OCI-LY1 (cell line): Measurements from ENCODE around the gene ICE1.

Experiments used
- H2AFZ ChIP-seq: fragments of 200-600 bp; sonication (generic), shearing (Covaris generic); 2 replicates; pipeline ENCODE4 v1.6.0; 2014; ENCODE audit warnings: antibody characterized with exemption, mild to moderate bottlenecking, low read length
- H3F3A ChIP-seq: fragments of 200-600 bp; sonication (generic), shearing (Covaris generic); 2 replicates; pipeline ENCODE4 v1.6.0; 2014; ENCODE audit warnings: mild to moderate bottlenecking, antibody characterized with exemption, low read length, moderate library complexity; ENCODE audit not compliant: insufficient read depth
- H3K27ac ChIP-seq: fragments of 200-600 bp; sonication (generic); 2 replicates; pipeline ENCODE4 v1.5.1; 2014; ENCODE audit warnings: low read length, mixed run types, mild to moderate bottlenecking, low read depth; ENCODE audit not compliant: poor library complexity, severe bottlenecking
- H3K27me3 ChIP-seq: fragments of 200-600 bp; sonication (generic); 2 replicates; pipeline ENCODE4 v1.6.0; 2014; ENCODE audit warnings: antibody characterized with exemption, mild to moderate bottlenecking, low read length, moderate library complexity; ENCODE audit not compliant: insufficient read depth
- H3K36me3 ChIP-seq: fragments of 200-600 bp; sonication (generic); 2 replicates; pipeline ENCODE4 v1.6.1; 2014; ENCODE audit warnings: mild to moderate bottlenecking, antibody characterized with exemption, low read length, moderate library complexity, mixed read lengths; ENCODE audit not compliant: insufficient read depth
- H3K4me1 ChIP-seq: fragments of 200-600 bp; sonication (generic); 2 replicates; pipeline ENCODE4 v1.5.1; 2014; ENCODE audit warnings: mild to moderate bottlenecking, low read length, moderate library complexity; ENCODE audit not compliant: insufficient read depth, severe bottlenecking
- H3K4me2 ChIP-seq: fragments of 200-600 bp; sonication (generic), shearing (Covaris generic); 2 replicates; pipeline ENCODE4 v1.6.1; 2014; ENCODE audit warnings: low read length
- H3K4me3 ChIP-seq: fragments of 200-600 bp; sonication (generic); 2 replicates; pipeline ENCODE4 v1.5.1; 2014; ENCODE audit warnings: low read length, low read depth, mild to moderate bottlenecking, mixed read lengths; ENCODE audit not compliant: poor library complexity, severe bottlenecking
- H3K79me2 ChIP-seq: fragments of 200-600 bp; shearing (Covaris generic); 2 replicates; pipeline ENCODE4 v1.6.1; 2016; ENCODE audit warnings: mixed run types, low read length, mixed read lengths; ENCODE audit not compliant: insufficient read depth
- H3K9ac ChIP-seq: fragments of 200-600 bp; sonication (generic), shearing (Covaris generic); 2 replicates; pipeline ENCODE4 v1.6.1; 2014; ENCODE audit warnings: mild to moderate bottlenecking, low read length, mixed read lengths
- H3K9me2 ChIP-seq: fragments of 200-600 bp; sonication (generic), shearing (Covaris generic); 2 replicates; pipeline ENCODE4 v1.6.1; 2014; ENCODE audit warnings: low read depth, mild to moderate bottlenecking, low read length, mixed read lengths
- H3K9me3 ChIP-seq: fragments of 200-600 bp; shearing (Covaris generic); 2 replicates; pipeline ENCODE4 v1.6.1; 2014; ENCODE audit warnings: low read length, mixed read lengths
- H4K20me1 ChIP-seq: fragments of 200-600 bp; sonication (generic), shearing (Covaris generic); 2 replicates; pipeline ENCODE4 v1.6.0; 2016; ENCODE audit warnings: mild to moderate bottlenecking, low read length; ENCODE audit not compliant: insufficient read depth
- CTCF ChIP-seq: fragments of 200-600 bp; sonication (generic), shearing (Covaris generic); IDR thresholded peaks from 2 replicates; pipeline ENCODE4 v1.5.1; 2017; ENCODE audit warnings: mild to moderate bottlenecking, antibody characterized with exemption, low read length, moderate library complexity, mixed read lengths
- EZH2 ChIP-seq: fragments of 200-600 bp; sonication (generic), shearing (Covaris generic); IDR thresholded peaks from 2 replicates; pipeline ENCODE4 v1.8.0; 2017; ENCODE audit warnings: borderline replicate concordance, mixed run types, mild to moderate bottlenecking, antibody characterized with exemption, low read length, moderate library complexity, mixed read lengths

Gene ICE1

GRCh38 chr5:5422819-5423515 is 490 bp downstream of the ICE1 start:
- no peak for TF ChIP-seq CTCF
- no peak for TF ChIP-seq EZH2
- peaks cover 50% of the 10 kb centered on the region for H3K79me2 ChIP-seq
- peak overlapping the region; percentile 87 for H3K27ac ChIP-seq
- H3F3A ChIP-seq = no peaks in the 10 kb centered on the region
- peak overlapping the region; percentile 97 for H3K4me3 ChIP-seq
- no peak overlapping the region for H2AFZ ChIP-seq
- H4K20me1 ChIP-seq = no peaks in the 10 kb centered on the region
- peak overlapping the region; percentile 83 for H3K4me2 ChIP-seq
- H3K9ac ChIP-seq = peak overlapping the region; percentile 94
- H3K27me3 ChIP-seq = no peaks in the 10 kb centered on the region
- no peaks in the 10 kb centered on the region for H3K9me2 ChIP-seq
- H3K9me3 ChIP-seq = no peaks in the 10 kb centered on the region
- H3K4me1 ChIP-seq = peaks cover 50% of the 10 kb centered on the region
- H3K36me3 ChIP-seq = peaks cover 33% of the 10 kb centered on the region

- peaks cover 56% of the 10 kb centered on the region for H3K79me2 ChIP-seq
- no peaks in the 10 kb centered on the region for H3F3A ChIP-seq
- no peak overlapping the region for H3K27ac ChIP-seq
- no peaks in the 10 kb centered on the region for H4K20me1 ChIP-seq
- no peaks in the 10 kb centered on the region for H3K9me2 ChIP-seq
- H3K4me3 ChIP-seq = peak overlapping the region; percentile 97
- peak overlapping the region; percentile 94 for H3K9ac ChIP-seq
- no peak overlapping the region for H2AFZ ChIP-seq
- peaks cover 47% of the 10 kb centered on the region for H3K4me1 ChIP-seq
- TF ChIP-seq EZH2 = no peak
- TF ChIP-seq CTCF = no peak
- no peaks in the 10 kb centered on the region for H3K27me3 ChIP-seq
- H3K36me3 ChIP-seq = peaks cover 38% of the 10 kb centered on the region
- peak overlapping the region; percentile 83 for H3K4me2 ChIP-seq
- no peaks in the 10 kb centered on the region for H3K9me3 ChIP-seq
These were observed 1.1 kb downstream of the ICE1 start for GRCh38 chr5:5423586-5423985.

- peaks cover 64% of the 10 kb centered on the region for H3K79me2 ChIP-seq
- H2AFZ ChIP-seq = no peak overlapping the region
- no peaks in the 10 kb centered on the region for H3F3A ChIP-seq
- peaks cover 46% of the 10 kb centered on the region for H3K36me3 ChIP-seq
- no peaks in the 10 kb centered on the region for H3K9me2 ChIP-seq
- H3K4me1 ChIP-seq = peaks cover 36% of the 10 kb centered on the region
- no peaks in the 10 kb centered on the region for H4K20me1 ChIP-seq
- no peaks in the 10 kb centered on the region for H3K9me3 ChIP-seq
- no peak overlapping the region for H3K4me3 ChIP-seq
- TF ChIP-seq EZH2 (no peak), CTCF (no peak)
- H3K27me3 ChIP-seq = no peaks in the 10 kb centered on the region
- H3K27ac ChIP-seq = no peak overlapping the region
- H3K9ac ChIP-seq = no peak overlapping the region
- H3K4me2 ChIP-seq = no peak overlapping the region; the same call in 1 of the 2 replicates
These were observed 2.3 kb downstream of the ICE1 start for GRCh38 chr5:5424736-5425135.
